Measurements from ENCODE around the gene PIGP. TPM values are rescaled to one million over a fixed set of nuclear protein-coding genes. Genes with fewer than 3 reads are reported as not detected.

Gene PIGP
- 18.8 TPM for polyA plus RNA-seq (2012; ENCODE audit: insufficient read length, low read depth)

- TF ChIP-seq FOXP2 (optimal IDR thresholded peaks at IDR 0.05; ENCODE audit: borderline replicate concordance, extremely low read depth, extremely low read length, insufficient read depth), result peak; percentile 84
- peak; percentile 89 for TF ChIP-seq POLR2AphosphoS5 (IDR thresholded peaks at IDR 0.05; ENCODE audit: low read depth, low read length)
- peak; percentile 17; the same call in 1 of the 2 replicates for TF ChIP-seq SIN3A (IDR thresholded peaks at IDR 0.05; ENCODE audit: borderline replicate concordance, insufficient read depth, low read length)
- TF ChIP-seq TAF1 (IDR thresholded peaks at IDR 0.05; ENCODE audit: borderline replicate concordance, insufficient read depth, low read length), result peak; percentile 41; the same call in 1 of the 2 replicates
- 0 out of 4 replicates have a peak, but pooled peaks of 1 of the 2 experiments have one; percentile 8 for TF ChIP-seq REST (IDR thresholded peaks at IDR 0.05; ENCODE audit: insufficient read depth in 1 of 2, low read depth in 2 of 2, low read length in 2 of 2)
These were observed at the start of gene PIGP, which contains the start of gene TTC3 for GRCh38 chr21:37072988-37073416. Gene PIGP (minus strand): TSS chr21:37073071. CDS start chr21:37072515, 556 bp downstream. Gene TTC3 (plus strand): TSS chr21:37073254. CDS start chr21:37087258, 14,004 bp downstream.

- TF ChIP-seq SIN3A (IDR thresholded peaks at IDR 0.05; ENCODE audit: borderline replicate concordance, insufficient read depth, low read length) (no peak), TAF1 (IDR thresholded peaks at IDR 0.05; ENCODE audit: borderline replicate concordance, insufficient read depth, low read length) (no peak), POLR2AphosphoS5 (IDR thresholded peaks at IDR 0.05; ENCODE audit: low read depth, low read length) (no peak), FOXP2 (optimal IDR thresholded peaks at IDR 0.05; ENCODE audit: borderline replicate concordance, extremely low read depth, extremely low read length, insufficient read depth) (no peak), REST (IDR thresholded peaks at IDR 0.05; ENCODE audit: insufficient read depth in 1 of 2, low read depth in 2 of 2, low read length in 2 of 2) (no peak)
These were observed 46.7 kb upstream of the PIGP start for GRCh38 chr21:37119421-37120218.

DNA sequence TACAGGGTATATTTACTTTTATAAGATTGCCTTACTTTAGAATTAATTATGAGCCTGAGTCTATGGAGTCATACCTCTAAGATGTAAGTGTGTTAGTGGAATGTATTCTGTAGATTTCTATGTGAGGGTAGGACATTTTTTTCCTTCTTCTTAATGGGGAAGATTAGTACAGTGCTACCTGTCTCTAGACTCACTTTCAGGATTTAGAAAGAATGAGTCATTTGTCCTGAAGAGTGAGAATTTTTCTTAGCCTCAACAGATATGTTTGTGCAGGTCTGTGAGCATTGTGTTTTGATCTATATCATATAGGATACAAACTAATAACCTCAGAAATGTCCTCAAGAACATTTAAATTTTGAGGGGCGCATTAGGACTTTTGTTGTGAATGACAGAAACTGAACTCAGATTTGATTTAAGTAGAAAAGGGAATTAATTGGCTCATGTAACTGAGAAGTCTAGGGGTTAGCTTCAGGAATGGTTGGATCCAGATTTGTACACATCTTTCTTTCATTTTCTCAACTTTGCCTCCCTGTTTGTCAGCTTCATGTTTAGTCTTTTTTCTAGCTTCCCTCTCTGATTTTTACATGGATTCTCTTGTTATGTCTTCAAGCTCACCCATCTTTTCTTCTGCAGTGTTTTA, 45.4 kb upstream of the PIGP start:
- TF ChIP-seq TAF1 (IDR thresholded peaks at IDR 0.05; ENCODE audit: borderline replicate concordance, insufficient read depth, low read length) (no peak), POLR2AphosphoS5 (IDR thresholded peaks at IDR 0.05; ENCODE audit: low read depth, low read length) (no peak), FOXP2 (optimal IDR thresholded peaks at IDR 0.05; ENCODE audit: borderline replicate concordance, extremely low read depth, extremely low read length, insufficient read depth) (no peak), REST (IDR thresholded peaks at IDR 0.05; ENCODE audit: insufficient read depth in 1 of 2, low read depth in 2 of 2, low read length in 2 of 2) (no peak), SIN3A (IDR thresholded peaks at IDR 0.05; ENCODE audit: borderline replicate concordance, insufficient read depth, low read length) (no peak)

DNA sequence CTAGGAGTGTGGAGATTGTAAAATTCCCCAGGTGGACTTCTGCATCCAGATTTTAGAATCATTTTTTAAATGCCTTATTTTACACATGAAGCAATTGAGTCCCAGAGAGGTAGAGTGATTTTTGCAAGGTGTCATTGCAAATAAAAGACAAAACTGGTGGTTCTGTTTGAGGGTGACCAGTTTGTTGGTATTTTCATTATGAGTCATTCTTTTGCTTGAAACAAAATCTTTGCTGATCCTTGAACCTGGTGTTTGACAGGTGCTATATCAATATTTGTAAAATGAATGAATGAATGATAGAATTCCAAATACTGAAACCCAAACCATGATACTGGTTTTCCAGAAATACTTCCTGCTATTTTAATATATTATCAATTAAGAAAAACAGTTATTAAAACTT, 44.3 kb upstream of the PIGP start:
- no peak for TF ChIP-seq SIN3A (IDR thresholded peaks at IDR 0.05; ENCODE audit: borderline replicate concordance, insufficient read depth, low read length)
- no peak for TF ChIP-seq FOXP2 (optimal IDR thresholded peaks at IDR 0.05; ENCODE audit: borderline replicate concordance, extremely low read depth, extremely low read length, insufficient read depth)
- TF ChIP-seq POLR2AphosphoS5 (IDR thresholded peaks at IDR 0.05; ENCODE audit: low read depth, low read length), result no peak
- no peak for TF ChIP-seq TAF1 (IDR thresholded peaks at IDR 0.05; ENCODE audit: borderline replicate concordance, insufficient read depth, low read length)
- no peak for TF ChIP-seq REST (IDR thresholded peaks at IDR 0.05; ENCODE audit: insufficient read depth in 1 of 2, low read depth in 2 of 2, low read length in 2 of 2)

Measured in PFSK-1 (cell line).